Eye (tissue), 1 donor: Measurements from ENCODE around the gene NOSTRIN.
"Not testable (repeated sequence)": the region's sequence is repeated elsewhere in the genome, so short reads cannot be mapped to it uniquely, and the experiment has no call there.

Source experiments
- DNase-seq: peaks from one replicate; pipeline ENCODE4 v3.0.0-alpha.2; 2015

The NOSTRIN gene, protein sequence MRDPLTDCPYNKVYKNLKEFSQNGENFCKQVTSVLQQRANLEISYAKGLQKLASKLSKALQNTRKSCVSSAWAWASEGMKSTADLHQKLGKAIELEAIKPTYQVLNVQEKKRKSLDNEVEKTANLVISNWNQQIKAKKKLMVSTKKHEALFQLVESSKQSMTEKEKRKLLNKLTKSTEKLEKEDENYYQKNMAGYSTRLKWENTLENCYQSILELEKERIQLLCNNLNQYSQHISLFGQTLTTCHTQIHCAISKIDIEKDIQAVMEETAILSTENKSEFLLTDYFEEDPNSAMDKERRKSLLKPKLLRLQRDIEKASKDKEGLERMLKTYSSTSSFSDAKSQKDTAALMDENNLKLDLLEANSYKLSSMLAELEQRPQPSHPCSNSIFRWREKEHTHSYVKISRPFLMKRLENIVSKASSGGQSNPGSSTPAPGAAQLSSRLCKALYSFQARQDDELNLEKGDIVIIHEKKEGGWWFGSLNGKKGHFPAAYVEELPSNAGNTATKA

GRCh38 chr2:168801961-168802858 is at the start of gene NOSTRIN:
Gene NOSTRIN (plus strand): TSS chr2:168802637. CDS start chr2:168802647, 10 bp downstream.
- peak; percentile 44 for DNase-seq

- no peak for DNase-seq
These were observed 48.6 kb upstream of the NOSTRIN start for GRCh38 chr2:168753765-168754329.

DNA sequence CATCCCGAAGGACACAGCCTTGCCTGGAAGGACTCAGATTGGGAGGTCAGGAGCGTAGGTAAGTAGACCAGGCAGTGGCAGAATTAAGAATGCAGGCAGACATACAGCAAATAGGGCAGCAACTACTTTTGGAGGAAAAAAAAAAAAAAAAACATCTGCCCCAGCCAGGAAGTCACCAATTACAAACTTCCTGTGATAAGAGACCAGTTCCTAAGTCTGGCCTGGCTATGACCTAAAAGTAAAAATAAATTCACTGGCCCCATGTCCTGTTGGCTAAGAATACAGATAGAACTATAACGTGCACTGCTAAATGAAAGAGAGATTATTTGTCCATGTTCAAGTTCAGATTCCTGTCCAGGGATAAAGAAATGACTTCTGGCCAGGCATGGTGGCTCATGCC is 45.2 kb upstream of the NOSTRIN start:
- DNase-seq, result no peak

- DNase-seq, result peak; percentile 70
These were observed 43.2 kb upstream of the NOSTRIN start for GRCh38 chr2:168758970-168759820.

DNA sequence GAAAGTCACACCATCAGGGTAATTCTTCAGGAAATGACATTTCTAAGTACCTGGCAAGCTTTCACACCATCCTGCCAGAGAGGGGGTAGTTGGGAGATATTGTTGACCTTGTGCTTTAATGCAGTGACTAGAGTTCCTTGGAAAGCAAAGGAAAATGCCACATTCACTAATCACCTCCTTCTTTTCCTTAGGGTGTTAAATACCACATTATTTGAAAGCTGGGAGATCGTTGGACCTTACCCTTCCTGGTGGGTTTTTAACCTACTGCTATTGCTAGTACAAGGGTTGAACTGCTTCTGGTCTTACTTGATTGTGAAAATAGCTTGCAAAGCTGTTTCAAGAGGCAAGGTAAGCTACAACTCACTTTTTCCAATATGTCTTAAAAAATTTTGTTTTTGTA is 37.0 kb upstream of the NOSTRIN start:
- DNase-seq, result no peak

DNA sequence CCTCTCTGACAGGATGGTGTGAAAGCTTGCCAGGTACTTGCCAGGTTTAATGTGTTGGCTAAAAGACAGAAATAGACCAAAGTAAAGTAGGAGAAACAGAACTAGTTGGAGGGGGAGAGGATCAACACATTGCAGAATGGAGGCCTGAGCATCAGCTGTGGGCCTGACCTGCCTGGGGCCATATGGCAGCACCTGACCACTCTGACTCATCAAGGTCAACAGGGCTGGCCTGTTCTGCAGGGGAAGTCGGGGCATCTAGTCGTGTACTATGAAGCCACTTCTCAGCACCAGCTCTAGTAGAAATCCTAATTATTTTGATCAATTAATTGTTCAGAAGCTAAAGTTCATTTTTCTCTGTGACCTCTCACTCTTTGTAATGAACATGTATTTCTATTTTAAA is 35.8 kb upstream of the NOSTRIN start:
- no peak for DNase-seq

DNA sequence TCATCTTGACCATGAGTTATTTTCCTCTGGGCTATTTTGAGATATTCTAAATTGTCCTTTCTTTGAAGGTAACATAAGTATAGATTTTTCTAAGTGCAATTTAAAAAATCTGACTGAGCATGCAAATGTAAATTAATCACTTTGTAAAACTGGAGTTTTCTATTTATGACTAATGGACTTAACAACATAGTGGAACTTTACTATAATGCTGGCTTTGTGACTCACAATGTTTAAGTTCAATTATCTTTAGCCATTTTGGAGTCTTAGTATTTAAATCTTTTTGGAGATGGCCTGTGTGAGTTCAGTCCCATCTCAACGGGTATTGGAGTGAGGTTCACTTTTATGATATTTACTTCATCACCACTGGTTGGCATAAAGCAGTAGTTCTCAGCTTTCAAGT is 35.2 kb upstream of the NOSTRIN start:
- no peak for DNase-seq

- not testable (repeated sequence) for DNase-seq
These were observed 34.1 kb upstream of the NOSTRIN start for GRCh38 chr2:168768357-168768756.

- DNase-seq, result peak; percentile 29
These were observed 31.6 kb upstream of the NOSTRIN start for GRCh38 chr2:168770796-168771195.

GRCh38 chr2:168772704-168773103 is 29.7 kb upstream of the NOSTRIN start:
- no peak for DNase-seq

DNA sequence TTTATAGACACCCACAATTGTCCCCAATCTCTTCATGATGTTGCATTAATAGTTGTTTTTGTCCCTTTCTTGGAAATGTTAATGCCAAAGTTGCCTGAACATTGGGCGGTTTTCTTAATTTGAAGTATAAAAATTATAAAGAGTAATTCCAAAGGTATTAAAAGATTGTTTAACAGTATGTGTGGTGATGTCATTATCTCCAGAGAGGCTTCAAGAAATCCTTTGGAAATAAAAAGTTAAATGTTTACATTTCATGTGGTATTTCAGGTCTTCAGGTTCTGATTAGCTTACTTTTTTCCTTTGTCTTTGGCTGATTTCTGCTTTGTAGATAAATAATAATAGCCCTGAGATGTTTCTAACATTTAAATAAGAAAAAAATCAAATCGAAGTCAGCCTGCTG is 29.3 kb upstream of the NOSTRIN start:
- DNase-seq, result no peak

DNA sequence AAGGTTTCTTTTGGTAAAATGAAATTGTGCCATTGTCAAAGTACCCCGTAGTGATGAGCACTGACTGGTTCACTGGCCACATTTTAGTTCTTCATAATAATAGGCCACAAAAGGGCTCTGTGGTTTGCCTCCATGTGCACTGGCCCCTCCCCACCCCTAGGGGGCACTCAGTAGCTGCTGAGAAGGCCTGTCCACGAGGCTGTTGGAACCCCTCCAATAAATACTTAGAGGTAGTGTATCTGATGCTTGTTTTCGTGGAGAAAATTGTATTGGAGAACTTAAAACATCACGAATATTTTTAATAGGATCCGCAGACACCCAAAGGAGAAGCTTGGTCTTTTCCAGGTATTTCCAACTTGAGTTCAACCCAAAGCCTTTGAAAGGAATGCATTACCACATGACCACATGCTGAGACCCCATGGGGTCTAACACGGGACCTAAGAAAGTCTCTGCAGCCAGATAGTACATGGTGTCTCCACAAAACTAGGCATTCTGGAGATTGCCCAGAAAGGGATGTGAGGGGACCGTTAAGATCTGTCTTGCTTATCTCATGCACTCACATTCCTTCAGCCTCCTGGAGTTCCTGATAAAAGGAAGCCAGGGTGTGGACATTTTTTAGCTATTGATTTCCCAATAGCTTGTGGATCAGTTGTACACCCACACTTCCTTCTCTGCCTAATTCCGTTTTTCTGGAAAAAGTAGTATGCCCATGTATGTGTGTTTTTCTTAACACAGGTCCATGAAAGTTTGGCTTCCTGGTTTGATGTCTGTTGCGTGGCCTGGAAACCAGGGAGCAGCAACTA is 28.5 kb upstream of the NOSTRIN start:
- peak; percentile 23 for DNase-seq

- DNase-seq, result no peak
These were observed 26.6 kb upstream of the NOSTRIN start for GRCh38 chr2:168775837-168776236.

DNA sequence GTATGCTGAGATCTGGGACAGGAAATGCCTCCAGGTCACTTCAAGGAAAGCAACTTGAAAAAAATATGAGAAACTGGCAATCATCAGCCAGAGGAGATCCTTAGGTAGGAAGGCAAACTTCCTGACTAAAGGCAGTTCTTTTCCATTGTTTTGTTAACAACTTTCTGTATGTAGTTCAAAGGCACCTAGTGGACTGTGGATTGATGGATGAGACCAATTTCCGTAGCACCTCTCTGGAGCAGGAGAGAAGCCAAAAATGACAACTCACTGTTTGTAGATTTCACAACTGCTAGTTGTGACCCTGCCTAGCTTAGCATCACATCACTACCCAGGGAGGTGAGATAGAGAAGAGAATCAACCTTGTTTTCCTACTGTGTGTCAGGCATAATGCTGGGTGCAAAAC is 21.8 kb upstream of the NOSTRIN start:
- DNase-seq, result no peak

- DNase-seq, result no peak
These were observed 21.1 kb upstream of the NOSTRIN start for GRCh38 chr2:168781191-168781817.

DNA sequence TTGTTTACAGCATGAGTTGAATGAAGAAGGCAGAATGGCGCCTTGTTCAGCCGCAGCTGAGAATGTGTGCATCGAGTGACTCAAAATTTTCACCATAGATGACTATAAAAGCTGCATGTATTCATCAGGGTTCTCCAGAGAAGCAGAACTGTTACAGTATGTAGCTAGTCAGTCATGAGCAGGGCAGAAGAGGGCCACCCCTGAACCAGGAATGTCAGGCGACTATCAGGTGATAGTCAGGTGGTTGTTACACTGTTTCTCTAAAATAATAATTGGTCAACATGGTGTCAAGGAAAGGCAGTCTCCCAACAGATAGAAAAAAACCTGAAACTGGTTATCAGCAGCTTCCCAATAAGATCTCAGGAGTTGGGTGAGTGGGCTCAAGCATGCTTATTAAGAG is 20.2 kb upstream of the NOSTRIN start:
- DNase-seq, result no peak

DNA sequence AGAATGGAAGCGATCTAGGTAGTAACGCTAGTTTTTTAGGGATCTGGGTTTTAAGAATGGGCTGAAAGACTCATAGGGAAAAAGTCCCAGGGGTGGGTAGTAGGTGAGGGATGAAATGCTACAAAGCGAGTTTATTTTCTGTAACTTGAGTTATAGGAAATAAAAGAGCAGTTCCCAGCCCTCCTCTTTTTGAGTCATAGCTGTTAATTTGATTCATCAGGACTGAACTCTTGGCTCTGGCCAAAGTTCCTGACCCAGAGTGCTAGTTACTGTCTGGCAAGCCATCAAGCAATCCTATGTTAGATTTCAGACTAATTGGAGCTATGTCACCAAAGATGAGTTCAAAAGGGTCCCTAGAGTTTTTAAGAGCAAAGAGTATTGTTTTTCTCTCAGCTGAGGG is 17.4 kb upstream of the NOSTRIN start:
- DNase-seq, result no peak

DNA sequence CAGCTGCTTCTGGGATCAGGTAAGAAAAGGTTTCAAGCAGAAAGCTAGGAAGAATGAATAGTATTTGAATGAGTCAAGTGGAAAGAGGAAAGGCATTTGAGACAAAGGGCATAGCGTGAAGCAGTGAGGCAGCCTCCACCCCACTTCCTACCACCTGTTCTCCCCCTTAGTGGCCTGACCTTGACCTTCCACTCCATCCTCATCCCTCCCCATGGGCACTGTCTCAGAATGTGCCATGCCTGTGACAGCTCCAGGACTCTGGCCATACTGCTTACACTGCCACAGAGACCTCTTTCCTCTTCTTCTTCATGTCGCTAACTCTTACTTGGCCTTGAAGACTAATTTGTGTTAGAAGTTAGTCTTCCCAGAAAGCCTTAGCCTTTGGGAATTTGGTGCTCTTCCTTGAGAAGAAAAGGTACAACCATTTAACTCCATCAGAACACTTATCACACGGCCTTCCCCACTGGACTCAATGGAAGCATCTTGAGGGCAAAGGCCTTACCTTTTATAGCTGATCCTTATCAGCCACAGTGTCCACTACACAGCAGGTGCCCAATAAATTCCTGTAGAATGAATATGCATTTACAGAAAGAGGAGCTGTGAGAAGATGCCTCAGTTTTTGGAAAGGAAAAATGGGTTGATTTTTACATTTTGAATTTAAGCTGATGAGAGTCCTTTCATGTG is 15.2 kb upstream of the NOSTRIN start:
- no peak for DNase-seq

- DNase-seq, result no peak
These were observed 14.6 kb upstream of the NOSTRIN start for GRCh38 chr2:168787782-168788376.

- no peak for DNase-seq
These were observed 12.7 kb upstream of the NOSTRIN start for GRCh38 chr2:168789776-168790175.
